Cardiac atrium fibroblast (primary cell): ENCODE measurements around the gene SLC2A4. TPM values are rescaled to one million over a fixed set of nuclear protein-coding genes. Genes with fewer than 3 reads are reported as not detected.

Experiments used
- total RNA-seq: library from RNA; depleted of rRNA; stranded (reverse); fragments of >200 nt; gene quantifications from 2 replicates; pipeline ENCODE4 v1.2.3, GENCODE V29; 2015

SLC2A4 gene
- total RNA-seq, 1 donor from 2014 or later, result 0.18 TPM

Other genes with a start within 250 kb of the SLC2A4 start
- gene SLC16A13, start 245.7 kb upstream of the SLC2A4 start, total RNA-seq, result 0.90 and 1.1 TPM in 2 replicates
- gene SLC16A11, start 237.6 kb upstream of the SLC2A4 start, total RNA-seq, result not detected in 2 replicates
- not detected in 2 replicates for gene CLEC10A, start 201.5 kb upstream of the SLC2A4 start, total RNA-seq
- not detected in 2 replicates for gene ASGR2, start 166.9 kb upstream of the SLC2A4 start, total RNA-seq
- gene ASGR1, start 102.3 kb upstream of the SLC2A4 start, total RNA-seq, result 0.18 and 1.1 TPM in 2 replicates
- 17.3 and 17.7 TPM in 2 replicates for gene DLG4, start 61.9 kb upstream of the SLC2A4 start, total RNA-seq
- gene ACADVL, start 61.8 kb upstream of the SLC2A4 start, total RNA-seq, result 559 and 643 TPM in 2 replicates
- gene DVL2, start 47.2 kb upstream of the SLC2A4 start, total RNA-seq, result 33.4 and 33.9 TPM in 2 replicates
- gene PHF23, start 42.3 kb upstream of the SLC2A4 start, total RNA-seq, result 41.3 and 81.2 TPM in 2 replicates
- 160 and 299 TPM in 2 replicates for gene GABARAP, start 39.3 kb upstream of the SLC2A4 start, total RNA-seq
- 65.3 and 66.3 TPM in 2 replicates for gene CTDNEP1, start 30.0 kb upstream of the SLC2A4 start, total RNA-seq
- gene ELP5, start 29.5 kb upstream of the SLC2A4 start, total RNA-seq, result 22.5 and 28.7 TPM in 2 replicates
- gene CLDN7, start 19.2 kb upstream of the SLC2A4 start, total RNA-seq, result 0.16 and 2.0 TPM in 2 replicates
- not detected in 2 replicates for gene YBX2, start 12.9 kb downstream of the SLC2A4 start, total RNA-seq
- gene EIF5A, start 25.9 kb downstream of the SLC2A4 start, total RNA-seq, result 521 and 571 TPM in 2 replicates
- gene GPS2, start 33.6 kb downstream of the SLC2A4 start, total RNA-seq, result 35.7 and 67.1 TPM in 2 replicates
- gene NEURL4, start 47.6 kb downstream of the SLC2A4 start, total RNA-seq, result 10.8 and 15.7 TPM in 2 replicates
- gene ACAP1, start 54.8 kb downstream of the SLC2A4 start, total RNA-seq, result not detected in 2 replicates
- gene KCTD11, start 70.4 kb downstream of the SLC2A4 start, total RNA-seq, result 14.9 and 20.6 TPM in 2 replicates
- gene TMEM95, start 73.4 kb downstream of the SLC2A4 start, total RNA-seq, result not detected in 2 replicates
- gene TNK1, start 99.4 kb downstream of the SLC2A4 start, total RNA-seq, result under 0.01 and 0.18 TPM in 2 replicates
- gene PLSCR3, start 112.8 kb downstream of the SLC2A4 start, total RNA-seq, result 62.9 and 82.3 TPM in 2 replicates
- gene TMEM256, start 122.4 kb downstream of the SLC2A4 start, total RNA-seq, result 147 and 158 TPM in 2 replicates
- 7.8 and 12.5 TPM in 2 replicates for gene NLGN2, start 126.1 kb downstream of the SLC2A4 start, total RNA-seq
- gene SPEM1, start 138.6 kb downstream of the SLC2A4 start, total RNA-seq, result not detected in 2 replicates
- not detected in 2 replicates for gene SPEM2, start 143.9 kb downstream of the SLC2A4 start, total RNA-seq
- gene SPEM3, start 147.1 kb downstream of the SLC2A4 start, total RNA-seq, result not detected in 2 replicates
- 2.9 and 3.8 TPM in 2 replicates for gene TMEM102, start 153.7 kb downstream of the SLC2A4 start, total RNA-seq
- gene FGF11, start 157.8 kb downstream of the SLC2A4 start, total RNA-seq, result 1.8 and 3.4 TPM in 2 replicates
- 6.9 and 8.3 TPM in 2 replicates for gene CHRNB1, start 163.3 kb downstream of the SLC2A4 start, total RNA-seq
- gene ZBTB4, start 197.9 kb downstream of the SLC2A4 start, total RNA-seq, result 20.4 and 27.2 TPM in 2 replicates
- gene SLC35G6, start 199.7 kb downstream of the SLC2A4 start, total RNA-seq, result not detected in 2 replicates
- 57.0 and 69.2 TPM in 2 replicates for gene POLR2A, start 202.6 kb downstream of the SLC2A4 start, total RNA-seq